ENCODE data around the gene TOMM5.

Gene TOMM5

GRCh38 chr9:37623267-37623666, 30.9 kb upstream of the TOMM5 start:
- H3K27me3 ChIP-seq (ENCODE audit: control insufficient read depth, low read length), result no peaks in the 10 kb centered on the region
- no peaks in the 10 kb centered on the region for H3K9me3 ChIP-seq (ENCODE audit: control insufficient read depth, insufficient read depth, low read length)
- no peaks in the 10 kb centered on the region for H3F3A ChIP-seq (ENCODE audit: control insufficient read depth, insufficient read depth)
- no peaks in the 10 kb centered on the region for H3K36me3 ChIP-seq (ENCODE audit: control insufficient read depth, low read length)
- H3K4me3 ChIP-seq (ENCODE audit: low read length), result no peak overlapping the region
- no peak overlapping the region for H3K4me2 ChIP-seq (ENCODE audit: low read length)
- no peaks in the 10 kb centered on the region for H3K9me2 ChIP-seq (replicated peaks; ENCODE audit: control insufficient read depth, low read length)
- TF ChIP-seq EZH2phosphoT487 (IDR thresholded peaks at IDR 0.05; ENCODE audit: borderline replicate concordance, low read length), result no peak
- TF ChIP-seq, protein P1, sequence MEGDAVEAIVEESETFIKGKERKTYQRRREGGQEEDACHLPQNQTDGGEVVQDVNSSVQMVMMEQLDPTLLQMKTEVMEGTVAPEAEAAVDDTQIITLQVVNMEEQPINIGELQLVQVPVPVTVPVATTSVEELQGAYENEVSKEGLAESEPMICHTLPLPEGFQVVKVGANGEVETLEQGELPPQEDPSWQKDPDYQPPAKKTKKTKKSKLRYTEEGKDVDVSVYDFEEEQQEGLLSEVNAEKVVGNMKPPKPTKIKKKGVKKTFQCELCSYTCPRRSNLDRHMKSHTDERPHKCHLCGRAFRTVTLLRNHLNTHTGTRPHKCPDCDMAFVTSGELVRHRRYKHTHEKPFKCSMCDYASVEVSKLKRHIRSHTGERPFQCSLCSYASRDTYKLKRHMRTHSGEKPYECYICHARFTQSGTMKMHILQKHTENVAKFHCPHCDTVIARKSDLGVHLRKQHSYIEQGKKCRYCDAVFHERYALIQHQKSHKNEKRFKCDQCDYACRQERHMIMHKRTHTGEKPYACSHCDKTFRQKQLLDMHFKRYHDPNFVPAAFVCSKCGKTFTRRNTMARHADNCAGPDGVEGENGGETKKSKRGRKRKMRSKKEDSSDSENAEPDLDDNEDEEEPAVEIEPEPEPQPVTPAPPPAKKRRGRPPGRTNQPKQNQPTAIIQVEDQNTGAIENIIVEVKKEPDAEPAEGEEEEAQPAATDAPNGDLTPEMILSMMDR (IDR thresholded peaks at IDR 0.05; ENCODE audit: low read depth, low read length, poor library complexity, severe bottlenecking), result no peak
- peaks cover 4% of the 10 kb centered on the region; the same call in 1 of the 2 replicates for H3K4me1 ChIP-seq (ENCODE audit: control insufficient read depth, low read length)
- no peaks in the 10 kb centered on the region for H4K20me1 ChIP-seq (ENCODE audit: control insufficient read depth, insufficient read depth, low read depth, low read length)
- no peaks in the 10 kb centered on the region for H3K79me2 ChIP-seq (ENCODE audit: control insufficient read depth, low read length)
- H3K27ac ChIP-seq (ENCODE audit: low read depth, low read length), result no peak overlapping the region

DNA sequence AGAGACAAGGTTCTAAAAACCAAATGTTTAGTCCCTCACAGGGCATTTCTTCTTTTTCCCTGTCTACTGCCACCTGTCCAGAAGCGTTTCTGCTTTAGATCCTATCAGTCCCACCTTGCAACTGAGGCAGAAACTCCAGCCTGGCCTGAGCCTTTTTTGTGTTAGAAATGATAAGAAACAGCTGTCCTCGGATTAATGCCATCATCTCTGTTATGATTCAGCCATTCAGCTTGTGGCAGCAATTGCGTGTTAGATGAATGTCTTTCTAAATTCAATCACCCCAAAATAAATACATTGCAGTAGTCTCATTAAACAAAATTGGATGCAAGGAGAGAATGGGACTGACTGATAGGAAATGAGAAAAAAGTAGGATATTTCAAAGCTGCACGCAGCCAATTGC, 30.1 kb upstream of the TOMM5 start:
- no peak overlapping the region for H3K4me3 ChIP-seq (ENCODE audit: low read length)
- H3K4me1 ChIP-seq (ENCODE audit: control insufficient read depth, low read length), result peaks cover 4% of the 10 kb centered on the region; the same call in 1 of the 2 replicates
- no peaks in the 10 kb centered on the region for H3K9me2 ChIP-seq (replicated peaks; ENCODE audit: control insufficient read depth, low read length)
- TF ChIP-seq, protein P1 (IDR thresholded peaks at IDR 0.05; ENCODE audit: low read depth, low read length, poor library complexity, severe bottlenecking), result no peak
- no peak for TF ChIP-seq EZH2phosphoT487 (IDR thresholded peaks at IDR 0.05; ENCODE audit: borderline replicate concordance, low read length)
- no peaks in the 10 kb centered on the region for H3F3A ChIP-seq (ENCODE audit: control insufficient read depth, insufficient read depth)
- no peaks in the 10 kb centered on the region for H4K20me1 ChIP-seq (ENCODE audit: control insufficient read depth, insufficient read depth, low read depth, low read length)
- no peaks in the 10 kb centered on the region for H3K27me3 ChIP-seq (ENCODE audit: control insufficient read depth, low read length)
- no peaks in the 10 kb centered on the region for H3K36me3 ChIP-seq (ENCODE audit: control insufficient read depth, low read length)
- no peaks in the 10 kb centered on the region for H3K79me2 ChIP-seq (ENCODE audit: control insufficient read depth, low read length)
- H3K4me2 ChIP-seq (ENCODE audit: low read length), result no peak overlapping the region
- H3K27ac ChIP-seq (ENCODE audit: low read depth, low read length), result no peak overlapping the region
- no peaks in the 10 kb centered on the region for H3K9me3 ChIP-seq (ENCODE audit: control insufficient read depth, insufficient read depth, low read length)

GRCh38 chr9:37621273-37622121, 29.1 kb upstream of the TOMM5 start:
- H4K20me1 ChIP-seq (ENCODE audit: control insufficient read depth, insufficient read depth, low read depth, low read length), result no peaks in the 10 kb centered on the region
- H3K9me2 ChIP-seq (replicated peaks; ENCODE audit: control insufficient read depth, low read length), result no peaks in the 10 kb centered on the region
- no peak overlapping the region for H3K4me2 ChIP-seq (ENCODE audit: low read length)
- H3K36me3 ChIP-seq (ENCODE audit: control insufficient read depth, low read length), result no peaks in the 10 kb centered on the region
- no peaks in the 10 kb centered on the region for H3K27me3 ChIP-seq (ENCODE audit: control insufficient read depth, low read length)
- H3F3A ChIP-seq (ENCODE audit: control insufficient read depth, insufficient read depth), result no peaks in the 10 kb centered on the region
- H3K4me1 ChIP-seq (ENCODE audit: control insufficient read depth, low read length), result peaks cover 4% of the 10 kb centered on the region; the same call in 1 of the 2 replicates
- no peaks in the 10 kb centered on the region for H3K9me3 ChIP-seq (ENCODE audit: control insufficient read depth, insufficient read depth, low read length)
- no peak for TF ChIP-seq EZH2phosphoT487 (IDR thresholded peaks at IDR 0.05; ENCODE audit: borderline replicate concordance, low read length)
- TF ChIP-seq, protein P1 (IDR thresholded peaks at IDR 0.05; ENCODE audit: low read depth, low read length, poor library complexity, severe bottlenecking), result no peak
- H3K27ac ChIP-seq (ENCODE audit: low read depth, low read length), result no peak overlapping the region
- H3K4me3 ChIP-seq (ENCODE audit: low read length), result no peak overlapping the region
- no peaks in the 10 kb centered on the region for H3K79me2 ChIP-seq (ENCODE audit: control insufficient read depth, low read length)
